Hepatocyte (in vitro differentiated cells): Measurements from ENCODE around the gene KLLN.

ENCODE experiments used
- CTCF ChIP-seq: fragments of 200-600 bp; sonication (generic); IDR thresholded peaks from 2 replicates; pipeline ENCODE4 v1.5.1; 2016; ENCODE audit warnings: antibody characterized with exemption, mild to moderate bottlenecking; ENCODE audit not compliant: poor library complexity
- EZH2 ChIP-seq: fragments of 200-600 bp; sonication (generic); IDR thresholded peaks from 2 replicates; pipeline ENCODE4 v1.6.1; 2016; ENCODE audit warnings: antibody characterized with exemption, mild to moderate bottlenecking, borderline replicate concordance

GRCh38 chr10:87826653-87827052 lies 36.7 kb downstream of the KLLN start:
- TF ChIP-seq CTCF (no peak), EZH2 (no peak)
